ENCODE results near the gene PXDN. TPM values are rescaled to one million over a fixed set of nuclear protein-coding genes. Genes with fewer than 3 reads are reported as not detected.

The PXDN gene
- total and polyA plus RNA-seq, 3 experiments from 2014 or later = 0.39 to 3.3 (median 1.00) TPM

DNA sequence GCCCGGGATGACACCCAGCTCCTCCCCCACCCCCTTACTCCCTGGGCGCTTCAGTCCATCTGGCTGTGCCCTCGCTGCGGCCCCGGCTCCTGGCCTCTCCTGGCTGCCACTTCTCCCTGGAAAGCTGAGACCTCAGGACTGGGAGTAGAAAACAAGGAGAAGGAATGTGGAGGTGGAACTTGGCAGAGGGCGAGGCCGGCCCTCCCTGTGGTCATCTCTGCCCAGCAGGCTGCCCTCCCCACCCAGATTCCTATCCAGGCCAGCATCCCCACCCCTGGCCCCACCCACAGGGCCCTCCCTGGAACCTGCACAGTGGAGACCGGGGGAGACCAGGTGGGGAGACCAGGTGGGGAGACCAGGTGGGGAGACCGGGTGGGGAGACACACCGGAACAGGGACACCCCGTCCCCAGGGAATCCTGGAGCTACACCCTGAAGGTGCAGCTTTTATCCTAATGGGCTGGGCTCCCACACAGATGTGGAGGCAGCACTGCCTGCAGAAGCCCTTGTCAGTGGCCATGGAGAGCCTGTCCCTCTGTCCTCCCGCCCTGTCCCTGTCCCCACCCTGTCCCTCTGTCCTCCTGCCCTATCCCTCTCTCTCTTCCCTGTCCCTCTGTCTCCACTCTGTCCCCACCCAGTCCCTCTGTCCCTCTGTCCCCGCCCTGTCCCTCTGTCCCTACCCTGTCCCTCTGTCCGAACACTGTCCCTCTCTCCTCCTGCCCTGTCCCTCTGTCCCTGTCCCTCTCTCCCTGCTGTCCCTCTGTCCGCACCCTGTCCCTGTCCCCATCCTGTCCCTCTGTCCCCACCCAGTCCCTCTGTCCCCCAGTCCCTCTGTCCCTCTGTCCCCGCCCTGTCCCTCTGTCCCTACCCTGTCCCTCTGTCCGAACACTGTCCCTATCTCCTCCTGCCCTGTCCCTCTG, 157.1 kb downstream of the PXDN start:
- peaks cover 9 to 18% of the 10 kb centered on the region in 2 donors for H3K27me3 Mint-ChIP-seq

DNA sequence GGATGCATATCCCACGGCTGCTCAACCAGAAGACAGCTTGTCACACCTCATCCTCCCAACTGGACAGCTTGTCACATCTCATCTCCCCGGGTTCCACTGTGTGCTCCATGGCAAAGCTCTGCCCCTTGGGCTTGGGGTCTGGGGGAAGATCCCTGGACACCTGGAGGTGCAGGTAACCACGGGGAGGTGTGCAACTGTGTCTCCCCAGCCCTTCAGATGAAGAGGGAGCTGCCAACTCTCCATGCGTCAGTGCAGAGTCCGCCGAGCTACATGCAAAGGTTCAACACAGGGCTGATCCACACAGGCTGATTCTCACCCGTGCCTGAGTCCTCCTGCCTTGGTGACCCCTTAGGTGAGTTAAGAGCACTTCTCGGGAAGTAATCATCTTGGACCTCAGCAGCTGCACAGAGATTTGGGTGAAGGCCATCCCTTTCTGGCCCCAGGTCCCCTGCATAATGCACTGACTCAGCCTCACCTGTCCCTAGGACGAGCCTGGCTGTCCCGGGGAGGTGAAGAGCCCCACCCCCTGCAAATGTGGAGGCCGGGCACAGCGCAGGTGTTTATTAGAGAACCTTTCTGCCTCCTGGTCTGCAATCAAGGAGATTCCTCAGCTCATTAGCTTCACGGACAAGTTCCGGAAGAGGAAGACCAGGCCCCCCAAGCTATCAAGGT, 157.9 kb downstream of the PXDN start:
- Mint-ChIP-seq H3K27me3 (peaks cover 9 to 20% of the 10 kb centered on the region in 2 donors), H3K9me3 (peaks cover 0 to 7% (median 2%) of the 10 kb centered on the region in 5 donors), H3K4me3 (no peak overlapping the region), H3K27ac (no peak overlapping the region), H3K4me1 (no peaks in the 10 kb centered on the region), H3K36me3 (no peaks in the 10 kb centered on the region)
- Histone ChIP-seq H3K27me3 (ENCODE audit: insufficient read depth, low read length, poor library complexity, severe bottlenecking) (no peaks in the 10 kb centered on the region), H3K4me3 (ENCODE audit: low read length) (no peak overlapping the region), H3K36me3 (ENCODE audit: insufficient read depth, low read length) (no peaks in the 10 kb centered on the region), H3K9me3 (ENCODE audit: low read length) (no peaks in the 10 kb centered on the region), H3K27ac (ENCODE audit: low read depth, low read length) (no peak overlapping the region), H3K4me1 (ENCODE audit: insufficient read depth, low read length) (no peaks in the 10 kb centered on the region)
- ChIA-PET POLR2A (no interaction called here), CTCF (interaction anchor here (1.0 kb wide), 1 partner anchor 40 kb away, joined by 3 read pairs; no protein-coding TSS in a partner anchor)
- DNase-seq = peak in 1 of 5 donors; percentile 40

More for the DNA sequence above, 157.1 kb downstream of the PXDN start:
- H3K36me3 Mint-ChIP-seq = no peaks in the 10 kb centered on the region
- H3K4me1 Mint-ChIP-seq = no peaks in the 10 kb centered on the region
- Histone ChIP-seq H3K4me3 (ENCODE audit: low read length) (no peak overlapping the region), H3K36me3 (ENCODE audit: insufficient read depth, low read length) (no peaks in the 10 kb centered on the region), H3K27me3 (ENCODE audit: insufficient read depth, low read length, poor library complexity, severe bottlenecking) (no peaks in the 10 kb centered on the region), H3K9me3 (ENCODE audit: low read length) (no peaks in the 10 kb centered on the region), H3K4me1 (ENCODE audit: insufficient read depth, low read length) (no peaks in the 10 kb centered on the region), H3K27ac (ENCODE audit: low read depth, low read length) (no peak overlapping the region)
- DNase-seq = peak in 1 of 5 donors; percentile 35
- ChIA-PET CTCF (interaction anchor here (1.0 kb wide), 1 partner anchor 41 kb away, joined by 3 read pairs; no protein-coding TSS in a partner anchor), POLR2A (no interaction called here)
- H3K27ac Mint-ChIP-seq = no peak overlapping the region
- H3K9me3 Mint-ChIP-seq = peaks cover 0 to 5% (median under 1%) of the 10 kb centered on the region in 5 donors
- H3K4me3 Mint-ChIP-seq = no peak overlapping the region

DNA sequence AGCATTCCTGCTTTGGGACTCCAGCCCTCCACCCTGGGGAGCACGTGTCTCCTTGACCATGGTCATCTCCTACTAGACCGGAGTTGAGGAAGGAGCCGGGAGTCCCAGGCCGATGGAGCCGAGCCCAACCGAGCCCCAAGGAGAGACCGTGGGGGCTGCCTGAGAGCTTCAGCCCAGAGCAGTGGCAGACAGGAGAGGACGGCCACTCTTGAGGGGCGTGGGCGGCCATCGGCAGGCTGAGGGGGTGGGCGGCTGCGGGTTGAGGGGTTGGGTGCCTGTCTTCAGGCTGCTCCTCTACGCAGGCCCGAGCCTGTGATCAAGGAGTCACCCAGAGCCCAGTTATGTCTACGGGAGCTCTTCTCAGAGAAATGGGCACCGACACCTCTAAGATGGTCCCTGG, 158.7 kb downstream of the PXDN start:
- H3K4me1 ChIP-seq (ENCODE audit: insufficient read depth, low read length) = no peaks in the 10 kb centered on the region
- H3K27me3 Mint-ChIP-seq = peaks cover 7 to 15% of the 10 kb centered on the region in 2 donors
- no peak overlapping the region for H3K27ac Mint-ChIP-seq
- H3K4me3 Mint-ChIP-seq = no peak overlapping the region
- no peaks in the 10 kb centered on the region for H3K36me3 Mint-ChIP-seq
- ChIA-PET CTCF (no interaction called here), POLR2A (no interaction called here)
- no peaks in the 10 kb centered on the region for H3K4me1 Mint-ChIP-seq
- no peaks in the 10 kb centered on the region for H3K27me3 ChIP-seq (ENCODE audit: insufficient read depth, low read length, poor library complexity, severe bottlenecking)
- no peak overlapping the region for H3K27ac ChIP-seq (ENCODE audit: low read depth, low read length)
- H3K4me3 ChIP-seq (ENCODE audit: low read length) = no peak overlapping the region
- H3K36me3 ChIP-seq (ENCODE audit: insufficient read depth, low read length) = no peaks in the 10 kb centered on the region
- no peaks in the 10 kb centered on the region for H3K9me3 ChIP-seq (ENCODE audit: low read length)
- peak in 1 of 5 donors; percentile 37 for DNase-seq
- H3K9me3 Mint-ChIP-seq = peaks cover 0 to 5% (median 2%) of the 10 kb centered on the region in 5 donors

DNA sequence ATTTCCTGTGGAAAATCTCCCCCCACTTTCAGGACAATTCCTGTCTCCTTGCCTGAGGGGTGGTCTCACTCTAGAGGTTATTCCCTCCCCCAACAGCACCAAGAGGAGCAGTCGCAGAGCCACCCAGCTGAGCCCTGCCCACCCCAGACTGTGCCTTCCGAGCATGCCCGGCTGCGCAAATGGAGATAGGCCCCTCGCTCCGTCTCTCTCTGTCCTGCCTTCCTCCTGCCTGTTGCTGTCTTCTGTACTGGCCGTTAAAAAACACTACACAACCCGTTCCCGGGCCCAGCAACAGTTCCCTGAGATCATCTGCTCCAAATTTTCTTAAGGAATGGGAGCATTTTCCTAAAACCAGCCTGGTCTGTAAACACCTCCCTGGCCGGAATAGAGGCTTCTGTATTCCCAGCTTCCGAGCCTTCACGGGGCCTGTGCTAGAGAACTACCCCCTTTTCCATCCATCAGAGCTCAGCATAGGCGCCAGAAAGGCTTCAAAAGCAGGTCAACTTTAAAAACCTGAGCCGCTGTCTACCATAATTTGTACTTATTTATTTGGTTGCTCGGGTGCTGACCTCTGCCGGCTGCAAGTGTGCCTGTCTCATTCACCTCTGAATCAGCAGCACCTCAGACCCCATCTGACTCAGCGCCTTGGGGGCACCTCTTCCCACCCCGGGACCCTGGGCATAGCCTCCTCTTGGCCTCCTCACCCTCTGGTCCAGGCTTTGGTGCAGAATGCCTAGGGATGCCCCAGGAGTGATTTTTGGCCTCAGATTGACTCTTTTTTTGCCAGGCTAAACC, 159.4 kb downstream of the PXDN start:
- H3K9me3 Mint-ChIP-seq = peaks cover 0 to 4% (median 2%) of the 10 kb centered on the region in 5 donors
- Histone ChIP-seq H3K4me1 (ENCODE audit: insufficient read depth, low read length) (no peaks in the 10 kb centered on the region), H3K27me3 (ENCODE audit: insufficient read depth, low read length, poor library complexity, severe bottlenecking) (no peaks in the 10 kb centered on the region), H3K4me3 (ENCODE audit: low read length) (no peak overlapping the region), H3K9me3 (ENCODE audit: low read length) (no peaks in the 10 kb centered on the region), H3K36me3 (ENCODE audit: insufficient read depth, low read length) (no peaks in the 10 kb centered on the region), H3K27ac (ENCODE audit: low read depth, low read length) (no peak overlapping the region)
- H3K36me3 Mint-ChIP-seq = no peaks in the 10 kb centered on the region
- peaks cover 3 to 9% of the 10 kb centered on the region in 2 donors for H3K27me3 Mint-ChIP-seq
- no peaks in the 10 kb centered on the region for H3K4me1 Mint-ChIP-seq
- no peak overlapping the region for H3K27ac Mint-ChIP-seq
- ChIA-PET POLR2A (no interaction called here), CTCF (no interaction called here)
- H3K4me3 Mint-ChIP-seq = peak overlapping the region in 1 of 7 donors; percentile 37
- peak in 1 of 5 donors; percentile 21 for DNase-seq

DNA sequence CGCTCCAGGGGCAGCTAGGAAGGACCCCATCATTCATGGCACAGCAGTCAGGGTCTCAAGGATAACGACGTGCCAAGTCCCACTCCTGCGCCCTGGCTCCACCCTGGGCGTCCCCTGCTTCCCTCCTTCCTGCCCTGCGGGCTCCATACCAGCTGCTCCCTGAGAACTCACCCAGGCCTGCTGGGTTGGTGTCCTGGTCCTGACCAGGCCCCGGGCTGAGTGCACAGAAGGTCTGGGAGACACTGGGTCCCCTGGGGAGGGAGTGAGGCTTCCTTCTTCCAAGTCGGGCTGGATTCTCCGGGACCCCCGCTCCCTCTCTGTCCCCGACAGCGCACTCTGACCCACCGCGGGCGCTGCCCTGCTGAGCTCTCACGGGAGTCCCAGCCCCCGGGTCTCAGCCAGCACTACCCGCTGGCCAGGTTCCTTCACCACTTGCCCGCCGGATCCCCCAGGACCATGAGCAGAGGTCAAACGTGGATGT, 160.2 kb downstream of the PXDN start:
- Histone ChIP-seq H3K4me1 (ENCODE audit: insufficient read depth, low read length) (no peaks in the 10 kb centered on the region), H3K9me3 (ENCODE audit: low read length) (no peaks in the 10 kb centered on the region), H3K27me3 (ENCODE audit: insufficient read depth, low read length, poor library complexity, severe bottlenecking) (no peaks in the 10 kb centered on the region), H3K27ac (ENCODE audit: low read depth, low read length) (no peak overlapping the region), H3K36me3 (ENCODE audit: insufficient read depth, low read length) (no peaks in the 10 kb centered on the region), H3K4me3 (ENCODE audit: low read length) (no peak overlapping the region)
- ChIA-PET CTCF (no interaction called here), POLR2A (no interaction called here)
- DNase-seq = peak in 1 of 5 donors; percentile 37
- H3K9me3 Mint-ChIP-seq = peaks cover 0 to 4% (median 2%) of the 10 kb centered on the region in 5 donors
- no peaks in the 10 kb centered on the region for H3K36me3 Mint-ChIP-seq
- H3K4me3 Mint-ChIP-seq = no peak overlapping the region
- no peak overlapping the region for H3K27ac Mint-ChIP-seq
- no peaks in the 10 kb centered on the region for H3K4me1 Mint-ChIP-seq
- peaks cover 2 to 4% of the 10 kb centered on the region in 2 donors for H3K27me3 Mint-ChIP-seq

DNA sequence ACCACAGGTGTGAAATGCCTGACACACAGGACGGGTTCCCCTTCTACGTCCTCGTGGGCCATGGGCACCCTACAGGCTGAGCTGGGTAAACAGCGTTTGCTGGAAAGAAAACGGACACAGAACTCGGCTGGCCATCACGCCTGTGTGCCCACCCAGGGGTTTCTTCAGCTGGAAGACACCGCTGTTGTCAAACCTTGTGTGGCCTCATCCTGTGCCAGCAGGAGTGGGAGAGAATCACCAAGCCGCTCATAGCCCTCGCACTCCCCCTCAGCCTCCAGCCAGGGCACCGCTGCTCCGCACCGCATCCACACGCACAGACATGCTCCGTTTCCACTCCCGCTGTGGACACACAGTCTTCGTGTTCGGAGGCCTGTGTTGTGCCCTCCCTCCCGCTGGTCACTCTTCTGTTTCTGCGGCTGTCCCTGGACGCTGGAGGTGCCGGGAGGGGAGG, 161.4 kb downstream of the PXDN start:
- Histone ChIP-seq H3K4me1 (ENCODE audit: insufficient read depth, low read length) (no peaks in the 10 kb centered on the region), H3K36me3 (ENCODE audit: insufficient read depth, low read length) (no peaks in the 10 kb centered on the region), H3K27me3 (ENCODE audit: insufficient read depth, low read length, poor library complexity, severe bottlenecking) (no peaks in the 10 kb centered on the region), H3K27ac (ENCODE audit: low read depth, low read length) (no peak overlapping the region), H3K4me3 (ENCODE audit: low read length) (no peak overlapping the region), H3K9me3 (ENCODE audit: low read length) (no peaks in the 10 kb centered on the region)
- H3K9me3 Mint-ChIP-seq = peaks cover 0 to 4% (median 2%) of the 10 kb centered on the region in 5 donors
- H3K27me3 Mint-ChIP-seq = peaks cover 2 to 4% of the 10 kb centered on the region in 2 donors
- ChIA-PET POLR2A (no interaction called here), CTCF (no interaction called here)
- no peak overlapping the region for H3K4me3 Mint-ChIP-seq
- H3K36me3 Mint-ChIP-seq = no peaks in the 10 kb centered on the region
- peak in 1 of 5 donors; percentile 32 for DNase-seq
- H3K4me1 Mint-ChIP-seq = no peaks in the 10 kb centered on the region
- H3K27ac Mint-ChIP-seq = no peak overlapping the region

DNA sequence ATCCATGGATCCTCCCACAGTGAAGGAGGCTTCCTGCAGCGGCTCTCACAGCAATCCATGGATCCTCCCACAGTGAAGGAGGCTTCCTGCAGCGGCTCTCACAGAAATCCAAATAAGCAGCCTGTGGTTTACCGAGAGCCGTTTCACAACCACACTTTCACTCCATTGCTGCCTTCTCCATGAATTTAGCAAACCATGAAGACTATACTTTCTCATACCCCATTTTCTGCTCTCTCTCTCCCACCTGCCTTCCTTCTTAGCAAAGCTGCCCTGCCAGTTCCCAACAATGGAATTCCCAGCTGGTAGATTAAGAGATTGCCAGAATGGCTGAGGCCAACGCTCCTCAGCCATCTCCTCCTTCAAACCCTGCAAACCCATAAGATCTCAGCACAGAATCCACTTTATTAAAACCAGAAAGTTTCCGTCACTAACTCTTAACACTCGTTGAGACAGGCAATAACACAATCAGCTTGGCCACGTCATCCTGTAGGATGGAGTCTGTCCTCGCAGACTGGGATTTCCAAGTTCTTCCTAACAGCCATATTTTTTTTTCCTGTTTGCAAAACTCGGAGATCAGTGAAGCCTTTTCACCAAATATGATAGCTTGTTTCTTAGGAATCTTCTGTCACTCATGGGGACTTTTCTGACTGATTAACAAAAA, 162.2 kb downstream of the PXDN start:
- H3K36me3 ChIP-seq (ENCODE audit: insufficient read depth, low read length) = no peaks in the 10 kb centered on the region
- Mint-ChIP-seq H3K4me3 (no peak overlapping the region), H3K27me3 (peaks cover 2 to 4% of the 10 kb centered on the region in 2 donors), H3K36me3 (no peaks in the 10 kb centered on the region), H3K27ac (no peak overlapping the region), H3K4me1 (no peaks in the 10 kb centered on the region), H3K9me3 (peaks cover 0 to 6% (median 2%) of the 10 kb centered on the region in 5 donors)
- no peaks in the 10 kb centered on the region for H3K27me3 ChIP-seq (ENCODE audit: insufficient read depth, low read length, poor library complexity, severe bottlenecking)
- no peak overlapping the region for H3K27ac ChIP-seq (ENCODE audit: low read depth, low read length)
- POLR2A ChIA-PET = no interaction called here
- CTCF ChIA-PET = no interaction called here
- no peaks in the 10 kb centered on the region for H3K4me1 ChIP-seq (ENCODE audit: insufficient read depth, low read length)
- peak in 1 of 5 donors; percentile 3 for DNase-seq
- no peak overlapping the region for H3K4me3 ChIP-seq (ENCODE audit: low read length)
- no peaks in the 10 kb centered on the region for H3K9me3 ChIP-seq (ENCODE audit: low read length)

Data from CD8-positive, alpha-beta memory T cell (primary cell).